GM23248 (cell line): ENCODE measurements around the gene SEMA3D. TPM values are rescaled to one million over a fixed set of nuclear protein-coding genes. Genes with fewer than 3 reads are reported as not detected.

ENCODE experiments used
- DNase-seq: peaks from one replicate; pipeline ENCODE4 v3.0.0-alpha.2; 2015
- H2AFZ ChIP-seq: fragments of 200-600 bp; sonication (generic); 2 replicates; pipeline ENCODE4 v1.6.1; 2016; ENCODE audit warnings: antibody characterized with exemption
- H3F3A ChIP-seq: fragments of 200-600 bp; sonication (generic); 2 replicates; pipeline ENCODE4 v1.6.1; 2016; ENCODE audit warnings: mild to moderate bottlenecking, antibody characterized with exemption, mixed run types; ENCODE audit not compliant: insufficient read depth
- H3K27ac ChIP-seq: fragments of 200-600 bp; sonication (generic); 2 replicates; pipeline ENCODE4 v1.5.1; 2016; ENCODE audit warnings: mild to moderate bottlenecking
- H3K27me3 ChIP-seq: fragments of 200-600 bp; sonication (generic); replicated peaks from 2 replicates; pipeline ENCODE4 v1.6.1; 2016; ENCODE audit warnings: mild to moderate bottlenecking; ENCODE audit not compliant: insufficient read depth
- H3K36me3 ChIP-seq: fragments of 200-600 bp; sonication (generic); 2 replicates; pipeline ENCODE4 v1.6.1; 2016; ENCODE audit warnings: low read depth, mild to moderate bottlenecking
- H3K4me1 ChIP-seq: fragments of 200-600 bp; sonication (generic); 2 replicates; pipeline ENCODE4 v1.6.1; 2016; ENCODE audit warnings: mild to moderate bottlenecking; ENCODE audit not compliant: insufficient read depth
- H3K4me2 ChIP-seq: fragments of 200-600 bp; sonication (generic); one replicate; pipeline ENCODE4 v1.6.1; 2016; ENCODE audit warnings: mild to moderate bottlenecking; ENCODE audit not compliant: unreplicated experiment
- H3K4me3 ChIP-seq: fragments of 200-600 bp; sonication (generic); 2 replicates; pipeline ENCODE4 v1.5.1; 2016; ENCODE audit warnings: mild to moderate bottlenecking
- H3K79me2 ChIP-seq: fragments of 200-600 bp; sonication (generic); 2 replicates; pipeline ENCODE4 v1.6.1; 2016; ENCODE audit warnings: mild to moderate bottlenecking; ENCODE audit not compliant: insufficient read depth
- H3K9ac ChIP-seq: fragments of 200-600 bp; sonication (generic); 2 replicates; pipeline ENCODE4 v1.6.1; 2016; ENCODE audit warnings: mild to moderate bottlenecking
- H3K9me2 ChIP-seq: fragments of 200-600 bp; sonication (generic); 2 replicates; pipeline ENCODE4 v1.6.1; 2016; ENCODE audit warnings: mixed run types, mild to moderate bottlenecking, moderate library complexity; ENCODE audit not compliant: insufficient read depth
- H3K9me3 ChIP-seq: fragments of 200-600 bp; sonication (generic); one replicate; pipeline ENCODE4 v1.6.1; 2017; ENCODE audit warnings: low read depth
- H4K20me1 ChIP-seq: fragments of 200-600 bp; sonication (generic); 2 replicates; pipeline ENCODE4 v1.6.0; 2016; ENCODE audit not compliant: insufficient read depth
- EZH2 ChIP-seq: fragments of 200-600 bp; sonication (generic); IDR thresholded peaks from 2 replicates; pipeline ENCODE4 v1.6.1; 2018; ENCODE audit warnings: antibody characterized with exemption, mild to moderate bottlenecking; ENCODE audit not compliant: insufficient read depth, poor library complexity, severe bottlenecking
- EZH2phosphoT487 ChIP-seq: fragments of 200-600 bp; sonication (generic); IDR thresholded peaks from 2 replicates; pipeline ENCODE4 v1.6.1; 2018; ENCODE audit warnings: antibody characterized with exemption, moderate library complexity, mild to moderate bottlenecking, low read depth; ENCODE audit not compliant: insufficient read depth
- WGBS, 2 experiments: methylation state at CpG; one replicate each; pipeline ENCODE4 v1.1.6; 2015 to 2017; ENCODE audit warnings: low lambda C conversion rate in 2 of 2, low coverage in 1 of 2; ENCODE audit errors: missing lambda C conversion rate in 2 of 2; 5-methylcytosine and 5-hydroxymethylcytosine counted together
- in situ Hi-C: fragments of 300-500 bp; cut with MboI; formaldehyde crosslinking; loops from 2 replicates; pipeline ENCODE4 v1.15.0; 2020
- polyA plus RNA-seq: library from polyadenylated mRNA; unstranded; fragments of >200 nt; fragmentation: Nextera tagmentation; extraction: Ambion mirVana; gene quantifications from 2 replicates; pipeline ENCODE4 v1.2.1, GENCODE V29; 2016
- total RNA-seq: library from RNA; depleted of rRNA; stranded (reverse); fragments of >200 nt; shearing (Covaris generic); gene quantifications from 2 replicates; pipeline ENCODE4 v1.2.3, GENCODE V29; 2014

Gene SEMA3D
- total and polyA plus RNA-seq, 2 experiments from 2014 or later, result 4.0 to 6.6 TPM

- Histone ChIP-seq H3F3A (no peaks in the 10 kb centered on the region), H3K4me2 (no peak overlapping the region), H4K20me1 (no peaks in the 10 kb centered on the region), H3K27me3 (no peaks in the 10 kb centered on the region), H3K9me3 (no peaks in the 10 kb centered on the region), H2AFZ (no peak overlapping the region), H3K4me1 (peaks cover 6% of the 10 kb centered on the region; the same call in 1 of the 2 replicates), H3K9ac (no peak overlapping the region), H3K27ac (no peak overlapping the region), H3K79me2 (no peaks in the 10 kb centered on the region), H3K36me3 (no peaks in the 10 kb centered on the region), H3K4me3 (no peak overlapping the region), H3K9me2 (no peaks in the 10 kb centered on the region)
- no peak for DNase-seq
- in situ Hi-C loops, result no loop called here
- no peak for TF ChIP-seq EZH2
- TF ChIP-seq EZH2phosphoT487, result no peak
- WGBS, 2 experiments, result 96 to 97% methylated on average over 4 of the region's 4 CpGs
Observed at GRCh38 chr7:85125176-85125575, 61.7 kb downstream of the SEMA3D start.

GRCh38 chr7:85119934-85120333 lies 66.9 kb downstream of the SEMA3D start:
- Histone ChIP-seq H3K9me2 (no peaks in the 10 kb centered on the region), H3F3A (no peaks in the 10 kb centered on the region), H3K4me3 (no peak overlapping the region), H3K36me3 (no peaks in the 10 kb centered on the region), H3K4me1 (no peaks in the 10 kb centered on the region), H3K9ac (no peak overlapping the region), H3K9me3 (no peaks in the 10 kb centered on the region), H2AFZ (no peak overlapping the region), H4K20me1 (no peaks in the 10 kb centered on the region), H3K79me2 (no peaks in the 10 kb centered on the region), H3K27ac (no peak overlapping the region), H3K4me2 (no peak overlapping the region), H3K27me3 (no peaks in the 10 kb centered on the region)
- in situ Hi-C loops, result no loop called here
- no peak for TF ChIP-seq EZH2phosphoT487
- TF ChIP-seq EZH2, result no peak
- DNase-seq, result no peak
- 98 to 100% methylated on average over 3 of the region's 3 CpGs for WGBS, 2 experiments

- H3K79me2 ChIP-seq, result no peaks in the 10 kb centered on the region
- H3F3A ChIP-seq, result no peaks in the 10 kb centered on the region
- no peaks in the 10 kb centered on the region for H3K9me3 ChIP-seq
- H3K4me3 ChIP-seq, result no peak overlapping the region
- no peak overlapping the region for H2AFZ ChIP-seq
- no peaks in the 10 kb centered on the region for H3K27me3 ChIP-seq
- in situ Hi-C loops, result no loop called here
- no peaks in the 10 kb centered on the region for H4K20me1 ChIP-seq
- no peaks in the 10 kb centered on the region for H3K4me1 ChIP-seq
- H3K36me3 ChIP-seq, result no peaks in the 10 kb centered on the region
- 0 out of 2 replicates have a peak, but pooled peaks cover 4% of the 10 kb centered on the region for H3K9me2 ChIP-seq
- TF ChIP-seq EZH2 (no peak), EZH2phosphoT487 (no peak)
- DNase-seq, result no peak
- no peak overlapping the region for H3K27ac ChIP-seq
- H3K9ac ChIP-seq, result no peak overlapping the region
- no peak overlapping the region for H3K4me2 ChIP-seq
Observed at GRCh38 chr7:85115862-85116261, 71.0 kb downstream of the SEMA3D start.

- 76 to 86% methylated on average over 2 of the region's 2 CpGs for WGBS, 2 experiments
- 0 out of 2 replicates have a peak, but pooled peaks cover 4% of the 10 kb centered on the region for H3K9me2 ChIP-seq
- no peak for TF ChIP-seq EZH2phosphoT487
- TF ChIP-seq EZH2, result no peak
- no peaks in the 10 kb centered on the region for H3K4me1 ChIP-seq
- no peak for DNase-seq
- no peak overlapping the region for H2AFZ ChIP-seq
- H3K9ac ChIP-seq, result no peak overlapping the region
- no peak overlapping the region for H3K4me3 ChIP-seq
- H3K4me2 ChIP-seq, result no peak overlapping the region
- no peak overlapping the region for H3K27ac ChIP-seq
- H3F3A ChIP-seq, result no peaks in the 10 kb centered on the region
- no peaks in the 10 kb centered on the region for H3K36me3 ChIP-seq
- H3K79me2 ChIP-seq, result no peaks in the 10 kb centered on the region
- no peaks in the 10 kb centered on the region for H3K27me3 ChIP-seq
- in situ Hi-C loops, result no loop called here
- no peaks in the 10 kb centered on the region for H4K20me1 ChIP-seq
- no peaks in the 10 kb centered on the region for H3K9me3 ChIP-seq
Observed at GRCh38 chr7:85115006-85115405, 71.8 kb downstream of the SEMA3D start.

DNA sequence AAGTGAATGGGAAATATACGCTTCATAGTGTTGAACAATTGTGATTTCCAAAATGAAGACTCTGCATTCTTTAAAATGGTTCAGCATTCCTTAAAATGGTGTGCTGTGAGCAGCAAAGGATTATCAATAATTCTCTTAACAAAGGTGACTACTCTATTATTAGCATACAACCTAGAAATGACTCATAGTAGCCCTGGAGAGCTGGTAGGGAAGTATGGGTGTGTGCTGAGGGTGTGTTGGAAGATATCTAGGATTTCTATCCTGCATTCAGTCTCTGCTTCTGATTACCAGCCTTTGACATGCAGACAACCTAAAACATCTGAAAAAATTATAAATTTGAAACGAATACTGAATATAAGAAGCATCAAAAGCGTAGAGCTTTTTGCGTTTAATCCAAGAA lies 72.5 kb downstream of the SEMA3D start:
- Histone ChIP-seq H3F3A (no peaks in the 10 kb centered on the region), H4K20me1 (no peaks in the 10 kb centered on the region), H3K36me3 (no peaks in the 10 kb centered on the region), H3K9me3 (no peaks in the 10 kb centered on the region), H3K9me2 (0 out of 2 replicates have a peak, but pooled peaks cover 4% of the 10 kb centered on the region), H3K27me3 (no peaks in the 10 kb centered on the region), H3K4me1 (no peaks in the 10 kb centered on the region), H3K4me2 (no peak overlapping the region), H2AFZ (no peak overlapping the region), H3K9ac (no peak overlapping the region), H3K4me3 (no peak overlapping the region), H3K79me2 (no peaks in the 10 kb centered on the region), H3K27ac (no peak overlapping the region)
- in situ Hi-C loops, result no loop called here
- 79 to 80% methylated on average over 4 of the region's 4 CpGs for WGBS, 2 experiments
- TF ChIP-seq EZH2, result no peak
- TF ChIP-seq EZH2phosphoT487, result no peak
- DNase-seq, result no peak
